K562 (cell line): ENCODE measurements around the gene NCKAP1. TPM values are rescaled to one million over a fixed set of nuclear protein-coding genes. Genes with fewer than 3 reads are reported as not detected.

Source experiments
- ATAC-seq: fragments of 200-7000 bp; cut with Tn5 transposase; 3 replicates; pipeline ENCODE4 v1.9.1; 2020; ENCODE audit warnings: moderate library complexity
- BruUV-seq: library from RNA; stranded (reverse); fragments of 400-500 nt; replicated peaks from 2 replicates; lab custom pipeline; 2021; lab: Mats Ljungman, UMichigan
- CTCF ChIA-PET: fragments of 300-600 bp; formaldehyde crosslinking; extraction: SDS; loops from one replicate; lab custom pipeline; 2021; ENCODE audit warnings: low intra/inter-chr PET ratio; lab: Yijun Ruan, JAX
- POLR2A ChIA-PET: fragments of 300-600, 350-650 bp; sonication (Branson Sonifier 250); formaldehyde crosslinking; extraction: SDS; loops from one replicate; lab custom pipeline; 2021; ENCODE audit warnings: antibody characterized with exemption, inconsistent platforms; lab: Yijun Ruan, JAX
- DNase-seq, 4 experiments: peaks; one replicate each; pipeline versions ENCODE4 v3.0.0 to v3.0.0-alpha.2; 2011 to 2018; ENCODE audit warnings: low spot score in 3 of 4, mixed read lengths in 3 of 4; ENCODE audit errors: extremely low read depth in 1 of 4
- FAIRE-seq: peaks from 2 replicates; lab custom pipeline; 2011; peaks lifted over from hg19 to GRCh38; lab: Jason Lieb, UNC
- H2AFZ ChIP-seq: 2 replicates; pipeline ENCODE4 v1.6.0; 2011; ENCODE audit warnings: low read depth, low read length, control low read depth, inconsistent platforms
- H3K27ac ChIP-seq: fragments of 200-600 bp; 3 replicates; pipeline ENCODE4 v1.8.0; 2011; ENCODE audit warnings: low read depth, mild to moderate bottlenecking, control low read depth, inconsistent platforms, low read length, moderate library complexity, mixed read lengths; ENCODE audit errors: extremely low read depth
- H3K27me3 ChIP-seq, 2 experiments: fragments of 300-600 bp in 1 of 2; 2 replicates in 1 of 2; 3 replicates in 1 of 2; pipeline versions ENCODE4 v1.6.0 to v1.8.0; 2011; ENCODE audit warnings: inconsistent platforms in 2 of 2, low read length in 2 of 2, mild to moderate bottlenecking in 1 of 2, mixed read lengths in 1 of 2, moderate library complexity in 1 of 2; ENCODE audit not compliant: control insufficient read depth in 2 of 2, insufficient read depth in 2 of 2
- H3K36me3 ChIP-seq: fragments of 300-600 bp; 3 replicates; pipeline ENCODE4 v1.8.0; 2011; ENCODE audit warnings: mild to moderate bottlenecking, low read length, inconsistent platforms; ENCODE audit not compliant: control insufficient read depth, insufficient read depth
- H3K4me1 ChIP-seq, 2 experiments: fragments of 200-600 bp in 1 of 2; replicated peaks in 1 of 2; 2 replicates in 1 of 2; 3 replicates in 1 of 2; pipeline versions ENCODE4 v1.5.1 to v1.8.0; 2011; ENCODE audit warnings: inconsistent platforms in 2 of 2, low read length in 2 of 2, mild to moderate bottlenecking in 1 of 2, mixed read lengths in 1 of 2, moderate library complexity in 1 of 2; ENCODE audit not compliant: control insufficient read depth in 2 of 2, insufficient read depth in 2 of 2
- H3K4me2 ChIP-seq: 2 replicates; pipeline ENCODE4 v1.6.1; 2011; ENCODE audit warnings: low read length, control low read depth, inconsistent platforms, mixed read lengths; ENCODE audit not compliant: insufficient read depth
- H3K4me3 ChIP-seq: fragments of 200-600 bp; sonication (generic), shearing (Covaris generic); 2 replicates; pipeline ENCODE4 v1.5.1; 2016; ENCODE audit warnings: control low read depth, inconsistent platforms
- H3K79me2 ChIP-seq: fragments of 200-600 bp; 3 replicates; pipeline ENCODE4 v1.8.0; 2011; ENCODE audit warnings: low read length, inconsistent platforms; ENCODE audit not compliant: control insufficient read depth, insufficient read depth
- H3K9ac ChIP-seq, 2 experiments: 2 replicates each; pipeline versions ENCODE4 v1.6.0 to v1.6.1; 2011; ENCODE audit warnings: low read depth in 2 of 2, low read length in 2 of 2, control low read depth in 1 of 2, inconsistent platforms in 1 of 2, mild to moderate bottlenecking in 1 of 2, mixed read lengths in 1 of 2; ENCODE audit not compliant: insufficient read depth in 1 of 2
- H3K9me1 ChIP-seq: one replicate; pipeline ENCODE4 v1.6.0; 2011; ENCODE audit warnings: inconsistent platforms, mild to moderate bottlenecking, low read length, moderate library complexity; ENCODE audit not compliant: control insufficient read depth, insufficient read depth
- H3K9me3 ChIP-seq: replicated peaks from 2 replicates; pipeline ENCODE4 v1.5.1; 2011; ENCODE audit warnings: low read depth, low read length, inconsistent platforms; ENCODE audit not compliant: control insufficient read depth, insufficient read depth
- H4K20me1 ChIP-seq: replicated peaks from 2 replicates; pipeline ENCODE4 v1.6.1; 2011; ENCODE audit warnings: low read length, inconsistent platforms, mixed read lengths; ENCODE audit not compliant: control insufficient read depth, insufficient read depth
- PATZ1 ChIP-seq: fragments of 250-450 bp; sonication (Bioruptor Pico); IDR thresholded peaks from 2 replicates; pipeline ENCODE4 v1.5.0; 2020; ENCODE audit warnings: mild to moderate bottlenecking, borderline replicate concordance
- SOX6 ChIP-seq: fragments of 450-650 bp; IDR thresholded peaks from 2 replicates; pipeline ENCODE4 v1.6.1; 2014; ENCODE audit warnings: mild to moderate bottlenecking
- ZNF239 ChIP-seq: fragments of 250-450 bp; sonication (Bioruptor Pico); IDR thresholded peaks from 2 replicates; pipeline ENCODE4 v1.4.0; 2020; ENCODE audit warnings: mild to moderate bottlenecking
- WGBS: fragments of 100-300 bp; shearing (Covaris generic); methylation state at CpG from one replicate; pipeline ENCODE4 v1.1.6; 2016; ENCODE audit warnings: low coverage, mixed read lengths; ENCODE audit not compliant: insufficient coverage; ENCODE audit errors: missing lambda C conversion rate; 5-methylcytosine and 5-hydroxymethylcytosine counted together
- in situ Hi-C: fragments of 300-500 bp; cut with MboI; formaldehyde crosslinking; loops from 4 replicates; pipeline ENCODE4 v1.15.0; 2018; ENCODE audit warnings: inconsistent platforms, mixed read lengths
- intact Hi-C: fragments of 100-400 bp; cut with micrococcal nuclease; formaldehyde crosslinking; loops from 2 replicates; pipeline ENCODE4 v1.14.2; 2022
- polyA plus RNA-seq, 8 experiments: library from polyadenylated mRNA; depleted of rRNA in 4 of 8; stranded (reverse) in 5 of 8; unstranded in 3 of 8; fragments of >200 nt; fragmentation: Nextera tagmentation in 2 of 8; fragmentation: Illumina TruSeq in 1 of 8; extraction: Ambion mirVana in 2 of 8; extraction: Trizol in 1 of 8; gene quantifications; 2 replicates each; pipeline versions ENCODE4 v1.2.1 to v1.2.3, GENCODE V29; 2011 to 2014; ENCODE audit warnings: inconsistent platforms in 1 of 8, missing spikeins in 1 of 8
- small RNA-seq: library from RNA; depleted of rRNA; stranded (forward); fragments of <200 nt; gene quantifications from one replicate; pipeline ENCODE3, GENCODE V24; 2014
- total RNA-seq, 7 experiments: library from RNA; depleted of rRNA in 6 of 7; stranded (reverse); fragments of >200 nt in 6 of 7; fragmentation: Illumina TruSeq in 2 of 7; extraction: Trizol in 2 of 7; gene quantifications; 2 replicates each; pipeline versions ENCODE4 v1.2.1 to v1.2.3, GENCODE V29; 2011 to 2021; ENCODE audit warnings: low replicate concordance in 1 of 7
- TF ChIP-seq, protein P1 (sequence below): sonication (generic); formaldehyde crosslinking; IDR thresholded peaks from 2 replicates; pipeline ENCODE4 v1.8.0; 2023; ENCODE audit warnings: mild to moderate bottlenecking, missing genetic modification reagents

The NCKAP1 gene
- total and polyA plus RNA-seq, 9 of the 15 experiments (the other 6 are each of a cell fraction or from before 2014, with no cell fraction given): 34.0 to 153 (median 88.7) TPM

GRCh38 chr2:182860858-182861257, 177.4 kb downstream of the NCKAP1 start:
- H3K9ac ChIP-seq: no peak overlapping the region
- H4K20me1 ChIP-seq: no peaks in the 10 kb centered on the region
- in situ Hi-C loops: no loop called here
- ATAC-seq: no peak; the same call in 2 of the 3 replicates
- H3K9me1 ChIP-seq: no peaks in the 10 kb centered on the region
- 0% methylated on average over 2 of the region's 2 CpGs for WGBS
- H3K27me3 ChIP-seq: peaks cover 14 to 17% of the 10 kb centered on the region in 2 experiments; a peak in 4 of 5 replicates
- POLR2A ChIA-PET: interaction anchor here (0.6 kb wide), 2 partner anchors 36 to 157 kb away, joined by 3 read pairs; no protein-coding TSS in a partner anchor
- no peaks in the 10 kb centered on the region for H3K79me2 ChIP-seq
- no peak overlapping the region for H2AFZ ChIP-seq
- H3K27ac ChIP-seq: no peak overlapping the region
- H3K36me3 ChIP-seq: no peaks in the 10 kb centered on the region
- H3K9me3 ChIP-seq: no peaks in the 10 kb centered on the region
- H3K4me3 ChIP-seq: no peak overlapping the region
- DNase-seq: no peak
- intact Hi-C loops: loop anchor here (10.0 kb wide), 1 partner anchor 676 kb away; no protein-coding TSS in a partner anchor
- no peak overlapping the region for H3K4me2 ChIP-seq
- CTCF ChIA-PET: no interaction called here
- BruUV-seq: no TSS peak
- TF ChIP-seq SOX6 (peak; percentile 59; the same call in 1 of the 2 replicates), ZNF239 (CRISPR knock-in tag) (no peak), PATZ1 (CRISPR knock-in tag) (no peak)
- TF ChIP-seq, protein P1, sequence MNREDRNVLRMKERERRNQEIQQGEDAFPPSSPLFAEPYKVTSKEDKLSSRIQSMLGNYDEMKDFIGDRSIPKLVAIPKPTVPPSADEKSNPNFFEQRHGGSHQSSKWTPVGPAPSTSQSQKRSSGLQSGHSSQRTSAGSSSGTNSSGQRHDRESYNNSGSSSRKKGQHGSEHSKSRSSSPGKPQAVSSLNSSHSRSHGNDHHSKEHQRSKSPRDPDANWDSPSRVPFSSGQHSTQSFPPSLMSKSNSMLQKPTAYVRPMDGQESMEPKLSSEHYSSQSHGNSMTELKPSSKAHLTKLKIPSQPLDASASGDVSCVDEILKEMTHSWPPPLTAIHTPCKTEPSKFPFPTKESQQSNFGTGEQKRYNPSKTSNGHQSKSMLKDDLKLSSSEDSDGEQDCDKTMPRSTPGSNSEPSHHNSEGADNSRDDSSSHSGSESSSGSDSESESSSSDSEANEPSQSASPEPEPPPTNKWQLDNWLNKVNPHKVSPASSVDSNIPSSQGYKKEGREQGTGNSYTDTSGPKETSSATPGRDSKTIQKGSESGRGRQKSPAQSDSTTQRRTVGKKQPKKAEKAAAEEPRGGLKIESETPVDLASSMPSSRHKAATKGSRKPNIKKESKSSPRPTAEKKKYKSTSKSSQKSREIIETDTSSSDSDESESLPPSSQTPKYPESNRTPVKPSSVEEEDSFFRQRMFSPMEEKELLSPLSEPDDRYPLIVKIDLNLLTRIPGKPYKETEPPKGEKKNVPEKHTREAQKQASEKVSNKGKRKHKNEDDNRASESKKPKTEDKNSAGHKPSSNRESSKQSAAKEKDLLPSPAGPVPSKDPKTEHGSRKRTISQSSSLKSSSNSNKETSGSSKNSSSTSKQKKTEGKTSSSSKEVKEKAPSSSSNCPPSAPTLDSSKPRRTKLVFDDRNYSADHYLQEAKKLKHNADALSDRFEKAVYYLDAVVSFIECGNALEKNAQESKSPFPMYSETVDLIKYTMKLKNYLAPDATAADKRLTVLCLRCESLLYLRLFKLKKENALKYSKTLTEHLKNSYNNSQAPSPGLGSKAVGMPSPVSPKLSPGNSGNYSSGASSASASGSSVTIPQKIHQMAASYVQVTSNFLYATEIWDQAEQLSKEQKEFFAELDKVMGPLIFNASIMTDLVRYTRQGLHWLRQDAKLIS (CRISPR knock-in tag): no peak
- FAIRE-seq: no peak
- peaks cover 0 to under 1% of the 10 kb centered on the region in 2 experiments; a peak in 1 of 5 replicates for H3K4me1 ChIP-seq

Small RNAs within 50 kb of the gene (small RNA-seq; reads per million reads assigned to genes)
- gene RF00019: not detected
- gene RF00599: not detected
- gene RNU6-1122P: not detected

Other genes with a start within 250 kb of the NCKAP1 start
- not detected in 2 replicates for gene FRZB, start 171.8 kb downstream of the NCKAP1 start, total RNA-seq (2014; rRNA removed)
- 0.06 TPM in 1 of 2 replicates, not detected in the other for gene FRZB, start 171.8 kb downstream of the NCKAP1 start, total RNA-seq (2014; rRNA removed; fragmentation: Illumina TruSeq; extraction: Trizol)
- not detected in 2 replicates for gene FRZB, start 171.8 kb downstream of the NCKAP1 start, total RNA-seq (2015; rRNA removed; fragmentation: Illumina TruSeq; extraction: Trizol)
- gene FRZB, start 171.8 kb downstream of the NCKAP1 start, total RNA-seq (2021): not detected in 2 replicates
- 0.01 and 0.11 TPM in 2 replicates for gene FRZB, start 171.8 kb downstream of the NCKAP1 start, polyA plus RNA-seq (2011; rRNA removed)
- gene FRZB, start 171.8 kb downstream of the NCKAP1 start, polyA plus RNA-seq (2014; fragmentation: Illumina TruSeq; extraction: Trizol): 0.03 and 0.08 TPM in 2 replicates
- gene FRZB, start 171.8 kb downstream of the NCKAP1 start, polyA plus RNA-seq (2014; fragmentation: Nextera tagmentation; extraction: Ambion mirVana): not detected
- 0.03 and 0.05 TPM in 2 replicates for gene FRZB, start 171.8 kb downstream of the NCKAP1 start, polyA plus RNA-seq (2014; rRNA removed)
- gene DUSP19, start 40.3 kb upstream of the NCKAP1 start, total RNA-seq (2014; rRNA removed): 2.7 and 3.1 TPM in 2 replicates
- gene DUSP19, start 40.3 kb upstream of the NCKAP1 start, total RNA-seq (2014; rRNA removed; fragmentation: Illumina TruSeq; extraction: Trizol): 3.5 and 5.6 TPM in 2 replicates
- 3.2 and 3.7 TPM in 2 replicates for gene DUSP19, start 40.3 kb upstream of the NCKAP1 start, total RNA-seq (2015; rRNA removed; fragmentation: Illumina TruSeq; extraction: Trizol)
- gene DUSP19, start 40.3 kb upstream of the NCKAP1 start, total RNA-seq (2021): 3.5 and 4.7 TPM in 2 replicates
- gene DUSP19, start 40.3 kb upstream of the NCKAP1 start, polyA plus RNA-seq (2011; rRNA removed): 4.8 and 6.3 TPM in 2 replicates
- gene DUSP19, start 40.3 kb upstream of the NCKAP1 start, polyA plus RNA-seq (2014; fragmentation: Illumina TruSeq; extraction: Trizol): 1.2 and 1.6 TPM in 2 replicates
- 1 to 10 TPM; 2.7 to 3.1 TPM for gene DUSP19, start 40.3 kb upstream of the NCKAP1 start, polyA plus RNA-seq (2014; fragmentation: Nextera tagmentation; extraction: Ambion mirVana)
- gene DUSP19, start 40.3 kb upstream of the NCKAP1 start, polyA plus RNA-seq (2014; rRNA removed): 2.0 and 2.7 TPM in 2 replicates
- gene NUP35, start 86.0 kb upstream of the NCKAP1 start, total RNA-seq (2014; rRNA removed): 24.5 and 26.2 TPM in 2 replicates
- 61.1 and 70.5 TPM in 2 replicates for gene NUP35, start 86.0 kb upstream of the NCKAP1 start, total RNA-seq (2014; rRNA removed; fragmentation: Illumina TruSeq; extraction: Trizol)
- gene NUP35, start 86.0 kb upstream of the NCKAP1 start, total RNA-seq (2015; rRNA removed; fragmentation: Illumina TruSeq; extraction: Trizol): 53.8 and 54.4 TPM in 2 replicates
- 38.5 and 46.8 TPM in 2 replicates for gene NUP35, start 86.0 kb upstream of the NCKAP1 start, total RNA-seq (2021)
- 40.1 and 51.1 TPM in 2 replicates for gene NUP35, start 86.0 kb upstream of the NCKAP1 start, polyA plus RNA-seq (2011; rRNA removed)
- gene NUP35, start 86.0 kb upstream of the NCKAP1 start, polyA plus RNA-seq (2014; fragmentation: Illumina TruSeq; extraction: Trizol): 39.2 and 43.7 TPM in 2 replicates
- gene NUP35, start 86.0 kb upstream of the NCKAP1 start, polyA plus RNA-seq (2014; fragmentation: Nextera tagmentation; extraction: Ambion mirVana): 10 to 100 TPM; 71.0 to 78.2 TPM
- gene NUP35, start 86.0 kb upstream of the NCKAP1 start, polyA plus RNA-seq (2014; rRNA removed): 29.6 and 34.2 TPM in 2 replicates